Measurements from ENCODE around the gene HS3ST3A1.

DNA sequence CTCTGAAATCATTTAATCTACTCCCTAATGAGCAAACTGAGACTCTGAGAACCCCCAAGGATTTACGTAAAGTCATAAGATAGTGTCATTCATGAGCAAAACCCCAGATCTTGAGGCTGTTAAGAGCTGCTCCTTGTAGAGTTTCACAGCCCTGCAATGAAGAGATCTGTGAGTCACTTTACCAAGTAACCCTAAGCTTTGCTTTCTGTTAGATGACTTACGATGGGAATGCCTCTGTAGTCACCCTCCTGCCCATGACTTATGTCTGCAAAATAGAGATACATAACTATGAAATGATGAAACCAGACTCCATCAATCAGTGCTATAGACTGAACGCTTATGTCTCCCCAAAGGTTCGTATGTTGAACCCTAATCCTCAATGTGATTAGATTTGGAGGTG is 117.7 kb downstream of the HS3ST3A1 start:
- TF ChIP-seq, protein P1, sequence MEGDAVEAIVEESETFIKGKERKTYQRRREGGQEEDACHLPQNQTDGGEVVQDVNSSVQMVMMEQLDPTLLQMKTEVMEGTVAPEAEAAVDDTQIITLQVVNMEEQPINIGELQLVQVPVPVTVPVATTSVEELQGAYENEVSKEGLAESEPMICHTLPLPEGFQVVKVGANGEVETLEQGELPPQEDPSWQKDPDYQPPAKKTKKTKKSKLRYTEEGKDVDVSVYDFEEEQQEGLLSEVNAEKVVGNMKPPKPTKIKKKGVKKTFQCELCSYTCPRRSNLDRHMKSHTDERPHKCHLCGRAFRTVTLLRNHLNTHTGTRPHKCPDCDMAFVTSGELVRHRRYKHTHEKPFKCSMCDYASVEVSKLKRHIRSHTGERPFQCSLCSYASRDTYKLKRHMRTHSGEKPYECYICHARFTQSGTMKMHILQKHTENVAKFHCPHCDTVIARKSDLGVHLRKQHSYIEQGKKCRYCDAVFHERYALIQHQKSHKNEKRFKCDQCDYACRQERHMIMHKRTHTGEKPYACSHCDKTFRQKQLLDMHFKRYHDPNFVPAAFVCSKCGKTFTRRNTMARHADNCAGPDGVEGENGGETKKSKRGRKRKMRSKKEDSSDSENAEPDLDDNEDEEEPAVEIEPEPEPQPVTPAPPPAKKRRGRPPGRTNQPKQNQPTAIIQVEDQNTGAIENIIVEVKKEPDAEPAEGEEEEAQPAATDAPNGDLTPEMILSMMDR (IDR thresholded peaks at IDR 0.05; ENCODE audit: low read length) = no peak
- TF ChIP-seq EZH2phosphoT487 (IDR thresholded peaks at IDR 0.05; ENCODE audit: low read length) (no peak), EZH2 (optimal IDR thresholded peaks at IDR 0.05; ENCODE audit: low read depth, low read length) (no peak)
